OCI-M2 (cell line): Measurements from ENCODE around the gene AEBP1.

Source experiments
- DNase-seq: peaks from one replicate; lab custom pipeline; 2025; ENCODE audit not compliant: unreplicated experiment; lab: John Stamatoyannopoulos, UW

The AEBP1 gene

GRCh38 chr7:44066494-44067063 lies 37.6 kb upstream of the AEBP1 start:
- DNase-seq: no peak

GRCh38 chr7:44067064-44067951 lies 36.8 kb upstream of the AEBP1 start:
- DNase-seq: no peak

- DNase-seq: no peak
Observed at GRCh38 chr7:44068054-44068453, 36.1 kb upstream of the AEBP1 start.

- DNase-seq: no peak
Observed at GRCh38 chr7:44071726-44072363, 32.3 kb upstream of the AEBP1 start.

DNA sequence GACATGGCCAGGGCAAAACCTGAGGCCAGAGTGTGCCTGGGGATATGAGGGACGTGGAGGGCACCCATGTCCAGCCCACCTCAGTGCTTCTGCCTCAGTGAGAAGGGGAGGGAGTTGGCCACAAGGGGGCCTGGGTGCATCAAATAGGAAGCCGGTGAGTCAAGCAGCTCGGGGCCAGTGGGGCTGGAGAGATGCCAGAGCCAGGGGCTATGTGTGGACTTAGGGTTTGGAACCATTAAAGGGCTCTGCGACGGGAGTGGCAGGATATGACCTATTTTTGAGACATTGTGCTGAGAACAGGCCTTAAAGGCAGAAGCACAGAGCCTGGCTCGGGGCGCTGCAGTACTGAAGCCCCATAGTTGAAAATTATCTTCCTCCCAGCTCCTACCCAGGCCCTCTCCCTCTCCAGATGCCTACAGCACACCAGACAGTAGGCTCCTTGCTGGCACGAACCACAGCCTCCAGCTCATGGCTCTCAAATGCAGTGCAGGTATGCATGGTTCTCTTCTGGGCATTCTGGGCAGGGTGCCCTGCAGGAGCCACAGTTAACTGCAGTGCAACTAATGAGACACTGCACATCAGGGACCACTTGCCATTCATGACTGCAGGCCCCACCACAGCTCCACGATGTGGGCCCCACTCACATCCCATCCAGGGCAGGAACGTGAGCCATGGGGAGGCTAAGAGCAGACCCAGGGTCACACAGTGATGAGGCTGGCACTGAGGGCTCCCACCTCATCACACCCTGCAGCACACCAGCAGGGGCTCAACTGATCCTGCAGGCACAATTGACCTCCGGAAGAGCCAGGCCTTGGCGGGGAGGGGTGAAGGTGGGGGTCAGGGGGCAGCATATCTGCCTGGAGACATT lies 31.5 kb upstream of the AEBP1 start:
- DNase-seq: no peak

DNA sequence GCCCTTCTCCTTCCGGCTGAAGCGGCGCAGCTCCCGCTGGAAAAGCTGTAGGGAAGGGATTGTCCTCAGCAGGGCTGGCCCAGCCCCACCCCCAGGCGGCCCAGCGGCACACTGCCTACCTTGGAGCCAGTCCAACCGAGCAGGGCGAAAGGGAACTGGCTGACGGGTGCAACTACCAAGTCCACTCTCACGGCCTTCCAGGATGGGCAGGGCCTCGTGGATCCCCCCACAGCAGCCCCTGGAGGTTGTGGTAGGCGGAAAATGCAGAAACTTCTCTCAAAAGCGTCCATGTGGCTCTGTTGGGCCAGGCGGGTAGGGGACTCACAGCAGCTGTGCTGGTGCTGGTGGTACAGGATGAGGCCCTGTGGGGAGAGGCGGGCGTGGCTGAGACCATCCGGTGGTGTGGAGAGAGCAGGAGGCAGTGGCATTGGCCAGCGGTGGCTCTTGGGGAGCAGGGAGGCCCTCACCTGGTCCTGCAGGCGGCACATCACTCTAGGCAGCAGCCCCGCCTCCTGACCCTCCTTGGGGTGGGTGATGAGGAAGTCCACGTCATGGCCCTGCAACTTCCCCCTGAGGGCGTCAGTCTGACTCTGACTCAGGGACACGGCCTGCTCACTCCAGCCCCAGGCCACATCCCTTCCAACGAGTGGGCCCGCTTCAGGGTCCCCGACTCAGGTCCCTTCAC lies 30.3 kb upstream of the AEBP1 start:
- DNase-seq: no peak

DNA sequence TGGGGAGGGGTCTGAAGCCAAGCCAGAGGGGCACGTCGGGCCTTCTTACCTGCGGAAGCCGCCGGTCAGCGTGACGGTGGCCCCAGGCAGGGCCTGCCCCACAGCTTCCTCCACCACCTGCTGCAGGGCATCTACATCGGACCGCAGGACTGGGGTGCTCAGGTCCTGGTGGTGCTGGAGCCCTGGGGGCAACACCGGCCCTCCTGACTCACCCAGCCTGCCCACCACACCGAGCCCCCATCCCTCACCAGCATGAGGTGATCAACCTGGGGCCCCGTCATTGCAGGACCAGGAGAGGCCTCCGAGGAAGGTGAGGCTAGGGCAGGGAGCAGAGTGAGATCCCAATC lies 29.8 kb upstream of the AEBP1 start:
- DNase-seq: no peak

GRCh38 chr7:44075296-44076075 lies 28.7 kb upstream of the AEBP1 start:
- DNase-seq: no peak

DNA sequence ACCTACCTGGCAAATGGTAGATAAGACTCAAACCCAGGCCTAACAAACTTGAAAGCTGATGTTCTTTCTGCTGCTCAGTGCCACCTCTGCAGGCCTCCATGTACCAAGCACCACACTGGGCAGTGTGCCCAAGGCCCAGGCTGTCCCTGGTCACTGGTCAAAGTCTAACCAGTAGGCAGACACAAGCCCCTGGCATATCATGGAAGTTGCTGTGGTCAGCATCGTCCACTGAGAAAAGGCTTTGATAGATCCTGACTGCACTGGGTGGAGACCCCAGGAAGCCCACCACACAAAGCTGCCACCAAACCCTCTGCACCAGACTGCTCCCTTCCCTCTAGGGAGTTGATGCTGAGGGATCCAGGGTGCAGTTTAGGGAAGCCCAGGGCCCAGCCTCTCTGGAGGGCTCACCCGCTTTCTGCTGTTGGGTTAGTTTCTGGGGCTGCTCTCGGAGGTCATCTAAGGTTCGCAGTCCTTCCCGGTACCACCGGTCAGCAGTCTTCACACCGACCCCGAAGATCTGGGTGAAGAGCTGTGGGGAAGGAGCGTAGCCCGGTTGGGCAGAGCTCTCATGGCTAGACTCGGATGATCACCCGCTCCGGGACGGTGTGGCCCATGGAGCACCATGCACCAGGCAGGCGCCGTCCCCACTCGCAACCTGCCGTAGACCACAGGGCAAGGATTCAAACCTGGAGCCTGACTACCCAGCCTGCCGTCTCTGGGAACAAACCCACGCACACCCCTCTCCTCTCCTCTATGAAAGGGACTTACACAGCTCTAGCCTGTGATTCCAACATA lies 27.8 kb upstream of the AEBP1 start:
- DNase-seq: no peak

- DNase-seq: no peak
Observed at GRCh38 chr7:44077061-44077460, 27.1 kb upstream of the AEBP1 start.

DNA sequence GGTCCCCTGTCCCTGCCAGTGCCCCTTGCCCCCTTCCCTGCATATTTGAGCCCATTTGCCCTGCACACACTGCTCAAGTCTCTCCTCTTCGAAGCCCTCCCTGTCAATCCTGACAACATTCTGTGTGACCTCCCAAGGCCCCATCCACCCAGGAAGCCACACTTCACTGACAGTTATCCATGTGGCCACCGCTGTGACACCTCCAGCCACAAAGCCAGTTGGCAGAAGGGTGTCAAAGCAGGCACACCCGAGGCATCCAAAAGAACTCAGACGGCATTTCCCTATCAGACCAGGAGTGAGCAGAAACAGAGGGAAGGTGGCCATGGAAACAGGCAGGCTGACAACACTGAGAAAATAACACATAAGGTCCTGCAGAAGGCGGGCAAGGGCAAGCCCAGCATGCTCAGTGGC lies 26.5 kb upstream of the AEBP1 start:
- DNase-seq: no peak

DNA sequence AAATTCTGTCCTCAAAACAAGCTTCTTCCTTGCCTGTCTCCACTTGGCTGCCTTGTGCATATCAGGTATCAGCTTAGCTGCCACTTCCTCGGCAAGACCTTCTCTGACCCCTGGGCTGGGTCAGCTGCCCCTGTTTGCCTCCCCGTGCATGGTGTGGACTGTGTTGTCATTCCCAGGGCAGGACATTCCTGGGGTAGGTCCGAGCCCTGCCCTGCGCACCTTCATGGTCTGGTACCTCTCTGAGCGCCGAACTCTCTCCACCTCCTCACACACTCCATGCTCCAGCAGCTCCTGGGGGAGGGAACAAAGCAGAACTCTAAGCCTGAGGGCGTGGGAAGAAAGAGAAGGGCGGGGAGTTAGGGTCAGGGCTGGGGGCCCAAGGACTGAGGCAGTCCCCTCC lies 25.6 kb upstream of the AEBP1 start:
- no peak for DNase-seq

- DNase-seq: no peak
Observed at GRCh38 chr7:44079331-44080021, 24.7 kb upstream of the AEBP1 start.

DNA sequence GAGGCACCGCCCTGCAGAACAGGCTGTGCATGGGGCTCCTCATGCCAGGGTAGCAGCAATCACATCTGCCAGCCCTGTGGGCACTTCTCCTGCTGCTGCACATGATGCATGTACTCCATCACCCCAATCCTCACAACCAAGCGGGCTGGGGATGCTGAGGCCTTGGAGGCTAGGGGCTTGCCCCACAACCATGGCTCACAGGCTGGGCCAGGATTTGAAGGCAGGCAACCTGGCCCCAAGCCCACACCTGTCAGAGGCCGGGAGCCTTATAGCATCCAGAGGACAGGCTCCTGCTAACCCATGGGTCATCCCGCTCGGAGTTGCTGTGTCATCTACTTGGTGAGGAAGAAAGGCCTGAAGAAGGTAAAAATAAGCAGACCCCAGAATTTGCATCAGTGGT lies 24.0 kb upstream of the AEBP1 start:
- DNase-seq: no peak

DNA sequence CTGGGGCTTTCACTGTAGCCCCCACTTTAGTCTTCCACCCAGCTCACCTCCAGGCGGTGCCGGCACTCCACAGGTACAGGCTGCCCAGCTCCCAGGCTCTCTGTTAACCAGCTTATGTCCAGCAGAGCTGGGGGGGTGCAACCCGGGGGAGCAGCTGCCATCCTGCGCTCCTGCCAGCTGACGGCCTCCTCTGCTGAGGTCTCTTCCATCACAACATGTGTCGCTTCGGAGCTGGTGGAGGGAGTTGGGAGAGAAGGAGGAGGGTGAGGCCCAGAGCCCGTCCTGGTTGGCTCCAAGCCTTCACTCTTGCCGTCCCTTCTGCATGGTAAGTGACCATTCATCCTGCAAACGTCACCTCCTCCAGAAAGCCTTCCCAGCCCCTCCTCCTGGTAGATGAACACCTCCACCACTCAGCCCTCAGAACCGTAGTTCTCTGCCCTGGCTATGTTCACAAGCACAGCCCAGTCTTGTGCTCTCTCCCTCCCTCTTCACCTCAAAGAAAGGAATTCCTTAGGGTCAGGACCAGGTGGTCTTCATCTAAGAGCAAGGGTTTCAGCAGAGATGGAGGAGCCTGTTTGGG lies 23.4 kb upstream of the AEBP1 start:
- DNase-seq: no peak

- no peak for DNase-seq
Observed at GRCh38 chr7:44081266-44081748, 22.8 kb upstream of the AEBP1 start.

- peak; percentile 53 for DNase-seq
Observed at GRCh38 chr7:44082541-44083207, 21.5 kb upstream of the AEBP1 start.

- DNase-seq: no peak
Observed at GRCh38 chr7:44083796-44084195, 20.3 kb upstream of the AEBP1 start.
